Measurements from ENCODE around the gene CTNND2. TPM values are rescaled to one million over a fixed set of nuclear protein-coding genes. Genes with fewer than 3 reads are reported as not detected.

The CTNND2 gene
- total RNA-seq, 1 experiment from 2014 or later = 7.0 TPM

DNA sequence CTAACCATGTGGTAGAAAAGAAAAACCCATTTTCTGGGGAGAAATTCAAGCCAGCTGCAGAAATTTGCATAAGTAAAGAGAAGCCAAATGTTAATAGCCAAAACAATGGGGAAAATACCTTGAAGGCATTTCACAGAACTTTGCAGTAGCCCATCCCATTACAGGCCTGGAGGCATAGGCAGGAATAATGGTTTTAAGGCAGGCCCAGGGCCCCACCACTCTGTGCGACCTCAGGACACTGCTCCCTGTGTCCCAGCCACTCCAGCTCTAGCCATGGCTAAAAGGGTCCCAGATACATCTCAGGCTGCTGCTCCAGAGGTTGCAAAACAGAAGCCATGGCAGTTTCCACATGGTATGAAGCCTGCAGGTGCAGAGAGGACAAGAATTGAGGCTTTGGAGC, 253.3 kb downstream of the CTNND2 start:
- Histone ChIP-seq H3K23me2 (ENCODE audit: insufficient read length, low read depth, low read length, poor library complexity, severe bottlenecking) (no peaks in the 10 kb centered on the region), H3K23ac (ENCODE audit: insufficient read length, low read depth, low read length) (no peak overlapping the region), H2BK15ac (ENCODE audit: low read depth, low read length) (no peak overlapping the region), H2BK20ac (ENCODE audit: low read depth, low read length, poor library complexity, severe bottlenecking) (no peak overlapping the region), H3K9ac (ENCODE audit: extremely low read depth, insufficient read length, low read length) (no peak overlapping the region), H4K20me1 (ENCODE audit: control insufficient read depth, insufficient read depth, insufficient read length) (no peaks in the 10 kb centered on the region), H2AFZ (ENCODE audit: low read length) (no peak overlapping the region), H3K4me1 (ENCODE audit: insufficient read depth, low read length) (no peaks in the 10 kb centered on the region), H2BK120ac (ENCODE audit: low read depth, low read length, poor library complexity, severe bottlenecking) (no peak overlapping the region), H4K91ac (ENCODE audit: insufficient read length, low read depth, low read length) (no peak overlapping the region), H3K9me3 (ENCODE audit: control insufficient read depth, low read depth, low read length) (no peaks in the 10 kb centered on the region), H3K27me3 (ENCODE audit: insufficient read depth, low read length) (no peaks in the 10 kb centered on the region), H3T11ph (ENCODE audit: low read length) (no peak overlapping the region), H3K18ac (ENCODE audit: insufficient read length, low read depth, low read length) (no peak overlapping the region), H3K79me1 (ENCODE audit: insufficient read depth, low read depth, low read length, poor library complexity, severe bottlenecking) (no peaks in the 10 kb centered on the region), H2BK5ac (ENCODE audit: insufficient read length, low read length) (no peak overlapping the region), H4K5ac (ENCODE audit: insufficient read length, low read depth, low read length) (no peak overlapping the region), H3K27ac (ENCODE audit: insufficient read length, low read depth, low read length) (no peak overlapping the region), H3K4ac (ENCODE audit: low read depth, low read length) (no peak overlapping the region), H2AK5ac (ENCODE audit: insufficient read length, low read length) (no peak overlapping the region), H3K14ac (ENCODE audit: insufficient read depth, low read length) (no peak overlapping the region), H3K79me2 (ENCODE audit: insufficient read depth, low read length) (no peaks in the 10 kb centered on the region), H4K8ac (replicated peaks; ENCODE audit: insufficient read length, low read depth, low read length) (no peak overlapping the region), H3K56ac (ENCODE audit: insufficient read length, low read depth, low read length) (no peak overlapping the region), H2BK12ac (ENCODE audit: insufficient read length, low read depth, low read length) (no peak overlapping the region), H3K4me2 (ENCODE audit: insufficient read depth, insufficient read length, low read length) (no peak overlapping the region)
- Mint-ChIP-seq H3K4me1 (peaks cover 15 to 19% of the 10 kb centered on the region in 2 experiments), H3K36me3 (ENCODE audit: insufficient read depth in 1 of 3, low read depth in 3 of 3) (peaks cover 4 to 16% (median 8%) of the 10 kb centered on the region in 3 experiments; a peak in 6 of 7 replicates), H3K9me3 (peaks cover 6 to 12% of the 10 kb centered on the region in 2 experiments; a peak in 4 of 5 replicates), H3K27me3 (ENCODE audit: low read depth) (no peaks in the 10 kb centered on the region), H3K27ac (no peak overlapping the region; a peak in 1 of 7 replicates), H3K4me3 (no peak overlapping the region; a peak in 1 of 5 replicates)
- WGBS (ENCODE audit: extremely low coverage, insufficient read length, low lambda C conversion rate) = no CpG with 5 or more reads among the region's 1 CpG
- TF ChIP-seq, protein P1, sequence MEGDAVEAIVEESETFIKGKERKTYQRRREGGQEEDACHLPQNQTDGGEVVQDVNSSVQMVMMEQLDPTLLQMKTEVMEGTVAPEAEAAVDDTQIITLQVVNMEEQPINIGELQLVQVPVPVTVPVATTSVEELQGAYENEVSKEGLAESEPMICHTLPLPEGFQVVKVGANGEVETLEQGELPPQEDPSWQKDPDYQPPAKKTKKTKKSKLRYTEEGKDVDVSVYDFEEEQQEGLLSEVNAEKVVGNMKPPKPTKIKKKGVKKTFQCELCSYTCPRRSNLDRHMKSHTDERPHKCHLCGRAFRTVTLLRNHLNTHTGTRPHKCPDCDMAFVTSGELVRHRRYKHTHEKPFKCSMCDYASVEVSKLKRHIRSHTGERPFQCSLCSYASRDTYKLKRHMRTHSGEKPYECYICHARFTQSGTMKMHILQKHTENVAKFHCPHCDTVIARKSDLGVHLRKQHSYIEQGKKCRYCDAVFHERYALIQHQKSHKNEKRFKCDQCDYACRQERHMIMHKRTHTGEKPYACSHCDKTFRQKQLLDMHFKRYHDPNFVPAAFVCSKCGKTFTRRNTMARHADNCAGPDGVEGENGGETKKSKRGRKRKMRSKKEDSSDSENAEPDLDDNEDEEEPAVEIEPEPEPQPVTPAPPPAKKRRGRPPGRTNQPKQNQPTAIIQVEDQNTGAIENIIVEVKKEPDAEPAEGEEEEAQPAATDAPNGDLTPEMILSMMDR (conservative IDR thresholded peaks at IDR 0.05) = no peak
- DNase-seq = peak; percentile 58
